ENCODE measurements around the gene GFPT2.
"Not testable (repeated sequence)": the region's sequence is repeated elsewhere in the genome, so short reads cannot be mapped to it uniquely, and the experiment has no call there.

Gene GFPT2

DNA sequence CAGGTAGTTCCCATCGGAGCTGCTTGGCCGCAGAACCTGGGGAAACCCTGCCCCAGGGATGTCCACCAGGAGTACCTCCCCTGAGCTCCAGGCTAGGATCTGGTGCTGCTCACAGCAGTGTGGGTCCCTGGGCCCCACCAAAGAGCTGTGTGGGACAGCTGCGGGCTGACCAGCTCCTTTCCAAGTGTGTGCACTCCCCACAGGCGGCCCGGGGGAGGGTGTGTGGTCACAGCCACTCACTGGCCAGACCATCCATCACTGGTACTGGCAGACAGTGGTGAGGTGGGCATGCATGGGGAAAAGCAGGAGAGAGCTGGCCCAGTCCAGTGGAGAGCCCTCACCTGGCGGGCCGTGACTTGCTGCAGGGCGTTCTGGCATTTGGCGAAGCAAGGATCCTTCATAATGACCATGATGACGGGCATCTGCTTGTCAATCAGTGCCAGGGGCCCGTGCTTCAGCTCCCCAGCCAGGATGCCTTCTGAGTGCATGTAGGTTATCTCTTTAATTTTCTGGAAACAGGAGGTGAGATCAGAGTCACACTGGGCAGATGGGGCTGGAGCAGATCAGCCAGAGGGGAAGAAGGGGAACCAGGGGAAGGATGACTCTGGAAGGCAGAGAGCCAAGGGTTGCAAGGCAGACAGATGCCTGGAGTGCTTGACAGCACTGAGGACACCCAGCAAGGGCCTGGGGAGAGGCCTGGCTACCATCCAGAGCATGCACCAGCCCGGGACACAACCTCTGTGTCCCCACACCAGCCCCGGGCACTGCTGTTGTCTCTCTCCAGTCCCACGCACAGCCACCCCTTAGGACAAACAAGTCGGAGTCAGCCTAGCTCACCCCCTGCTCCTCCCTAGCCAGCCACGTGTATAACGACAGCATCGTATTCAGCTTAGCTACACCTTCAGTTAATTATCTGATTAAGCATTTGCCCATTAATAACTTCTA lies 48.4 kb downstream of the GFPT2 start:
- DNase-seq (ENCODE audit: low spot score): no peak

DNA sequence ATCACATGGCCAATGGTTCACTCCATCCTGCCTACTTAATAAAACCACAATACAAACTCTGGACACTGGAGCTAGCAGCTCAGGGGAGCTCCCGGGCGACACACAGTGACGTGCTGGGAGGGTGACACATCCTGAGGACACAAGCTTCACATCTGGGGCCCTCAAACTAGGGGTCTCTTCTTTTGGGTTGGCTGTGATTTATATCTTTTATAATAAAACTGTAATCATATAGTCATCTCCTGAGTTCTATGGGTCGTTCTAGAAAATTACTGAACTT lies 49.2 kb downstream of the GFPT2 start:
- DNase-seq (ENCODE audit: low spot score): no peak

DNA sequence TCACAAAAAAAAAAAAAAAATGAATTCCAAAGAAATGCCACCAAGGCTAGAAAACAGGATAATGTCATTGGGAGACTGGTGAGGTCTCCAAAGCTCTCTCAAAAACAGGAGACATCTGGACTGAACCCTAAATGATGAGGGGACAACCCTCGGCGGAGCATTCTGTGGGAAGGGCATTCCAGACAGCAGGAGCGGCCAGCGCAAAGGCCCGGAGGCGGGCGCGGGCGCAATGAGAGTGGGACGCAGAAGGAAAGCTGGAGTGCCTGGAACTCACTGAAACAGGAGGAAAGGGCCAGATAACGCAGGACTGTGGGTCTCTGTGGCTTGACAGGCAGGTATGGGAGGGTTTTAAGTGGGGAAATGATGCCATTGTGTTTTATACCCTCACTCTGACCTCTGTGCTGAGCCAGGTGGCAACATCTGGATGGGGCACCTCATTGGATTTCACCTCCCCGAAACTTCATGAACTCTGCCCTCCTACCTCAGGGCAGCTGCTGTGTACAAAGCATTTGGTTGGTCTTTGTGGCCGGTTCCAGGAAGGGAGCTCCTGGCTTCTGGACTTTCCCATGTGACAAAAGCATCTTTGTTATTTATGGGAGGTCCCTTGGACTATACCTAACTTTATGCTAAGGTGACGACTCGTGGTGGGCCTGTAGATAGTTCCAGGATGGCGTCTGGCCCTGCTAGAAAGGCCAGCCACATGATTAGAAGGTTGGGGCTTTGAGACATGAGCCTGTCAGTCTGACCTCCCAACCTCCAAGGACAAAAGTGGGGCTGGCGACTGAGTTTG lies 49.7 kb downstream of the GFPT2 start:
- no peak for DNase-seq (ENCODE audit: low spot score)

DNA sequence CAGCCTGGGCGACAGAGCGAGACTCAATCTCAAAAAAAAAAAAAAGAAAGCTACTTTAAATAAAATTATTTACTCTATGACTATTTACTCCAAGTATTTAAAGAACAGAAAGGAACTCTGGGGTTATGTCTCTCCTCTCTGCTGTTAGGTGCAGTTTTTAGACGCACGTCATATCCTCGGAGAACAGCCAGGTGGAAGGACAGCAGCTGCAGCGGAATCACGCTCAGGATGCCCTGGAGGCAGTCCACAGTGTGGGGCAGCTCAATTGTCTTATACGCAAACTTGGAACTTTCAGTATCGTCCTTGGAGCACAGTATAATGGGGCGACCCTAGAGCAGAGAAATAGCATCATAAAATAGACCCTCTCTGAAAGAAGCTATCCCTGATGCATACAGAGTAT lies 50.9 kb downstream of the GFPT2 start:
- no peak for DNase-seq (ENCODE audit: low spot score)

DNA sequence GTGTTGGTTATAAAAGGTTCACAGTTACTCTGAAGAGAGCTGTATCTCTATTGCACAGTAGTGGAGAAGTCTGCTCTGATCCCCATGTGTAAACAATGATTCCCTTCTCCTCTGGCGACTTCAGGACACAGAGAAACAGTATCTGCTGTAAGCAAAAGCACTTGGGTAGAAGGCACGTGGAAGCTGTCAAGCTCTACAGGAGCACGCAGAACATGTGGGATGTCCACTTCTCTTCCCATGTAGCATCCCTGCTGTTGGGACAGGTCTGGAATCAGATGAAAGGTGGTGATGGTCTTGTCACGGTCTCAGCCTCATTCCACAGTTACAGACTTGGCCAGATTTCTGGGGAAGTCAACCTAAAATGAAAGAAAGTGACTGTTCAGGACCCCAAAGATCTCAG lies 51.9 kb downstream of the GFPT2 start:
- DNase-seq (ENCODE audit: low spot score): no peak

DNA sequence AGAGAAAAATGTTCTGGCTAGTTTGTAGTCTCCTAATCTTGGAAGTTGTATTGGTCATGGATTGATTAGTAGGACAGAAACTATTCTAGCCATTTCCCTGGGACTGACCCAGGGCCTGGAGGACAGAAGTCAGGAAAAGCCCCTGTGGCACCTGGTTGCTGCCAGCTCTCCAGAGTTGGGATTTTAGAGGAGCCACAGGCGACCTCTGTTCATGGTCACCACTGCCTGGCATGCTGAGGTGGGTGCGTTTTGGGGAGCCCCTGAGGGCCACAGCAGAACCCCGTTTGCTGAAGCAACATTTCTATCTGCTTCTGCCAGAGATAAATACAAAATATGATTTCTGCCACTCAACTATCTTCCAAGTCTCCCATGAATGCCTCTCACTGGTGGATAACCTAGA lies 53.6 kb downstream of the GFPT2 start:
- no peak for DNase-seq (ENCODE audit: low spot score)

DNA sequence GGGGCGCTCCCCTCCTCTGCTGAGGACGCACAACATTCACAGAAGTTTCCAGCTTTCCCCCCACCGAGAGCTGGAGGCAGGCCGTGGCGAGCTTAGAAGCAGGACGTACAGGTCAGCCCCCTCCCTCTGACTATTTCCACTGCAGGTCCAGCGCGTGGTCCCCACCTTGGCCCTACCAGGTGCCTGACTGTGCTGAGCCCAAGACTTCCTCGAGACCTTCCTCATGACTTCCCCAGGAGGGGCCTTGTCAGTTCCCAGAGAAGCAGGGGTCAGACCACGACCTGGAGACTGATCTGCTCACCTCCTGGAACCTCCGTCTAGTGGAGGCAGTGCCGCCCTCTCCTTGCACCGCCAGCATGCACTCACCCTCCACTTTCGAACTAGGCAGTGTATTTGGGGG lies 54.1 kb downstream of the GFPT2 start:
- not testable (repeated sequence) for DNase-seq (ENCODE audit: low spot score)

DNA sequence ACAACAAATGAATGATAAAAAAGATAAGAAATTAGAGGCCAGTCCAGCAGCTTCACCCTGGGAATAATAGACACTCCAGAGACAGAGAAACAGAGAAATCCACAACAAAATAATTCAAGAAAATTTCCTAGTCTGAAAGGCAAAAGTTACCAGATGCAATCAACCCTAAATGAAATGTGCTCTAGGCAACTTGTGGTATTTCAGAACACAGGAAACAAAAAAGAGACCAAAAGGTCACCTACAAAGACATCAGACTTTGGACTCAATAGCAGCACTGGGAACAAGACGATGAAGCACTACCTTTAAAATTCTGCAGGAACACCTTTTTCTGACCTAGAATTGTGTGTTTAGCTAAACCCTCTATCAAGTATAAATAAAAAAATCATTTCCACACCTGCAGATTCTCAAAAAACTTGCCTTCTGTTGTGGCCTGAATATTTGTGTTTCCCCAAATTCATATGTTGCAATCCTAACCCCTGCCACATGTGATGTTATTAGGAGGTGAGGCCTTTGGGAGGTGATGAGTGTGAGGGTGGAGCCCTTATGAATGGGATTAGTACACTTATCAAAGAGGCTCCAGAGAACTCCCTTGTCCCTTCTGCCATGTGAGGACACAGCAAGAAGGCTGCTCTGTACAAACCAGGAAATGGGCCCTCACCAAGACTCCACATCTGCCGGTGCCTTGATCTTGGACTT lies 55.4 kb downstream of the GFPT2 start:
- no peak for DNase-seq (ENCODE audit: low spot score)

DNA sequence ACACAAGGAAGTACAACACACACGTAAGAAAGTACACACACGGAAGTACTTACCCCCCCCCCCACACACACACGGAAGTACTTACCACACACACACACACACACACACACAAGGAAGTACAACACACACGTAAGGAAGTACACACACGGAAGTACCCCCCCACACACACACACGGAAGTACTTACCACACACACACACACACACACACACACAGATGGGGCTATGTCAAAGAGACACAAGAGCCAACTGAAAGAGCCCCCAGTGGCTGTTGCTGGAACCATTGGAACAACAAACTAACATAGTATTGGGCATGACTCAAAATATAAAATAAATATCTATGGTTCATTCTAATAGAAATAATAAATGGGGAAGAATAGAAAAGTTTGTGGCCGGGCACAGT lies 56.4 kb downstream of the GFPT2 start:
- no peak for DNase-seq (ENCODE audit: low spot score)

DNA sequence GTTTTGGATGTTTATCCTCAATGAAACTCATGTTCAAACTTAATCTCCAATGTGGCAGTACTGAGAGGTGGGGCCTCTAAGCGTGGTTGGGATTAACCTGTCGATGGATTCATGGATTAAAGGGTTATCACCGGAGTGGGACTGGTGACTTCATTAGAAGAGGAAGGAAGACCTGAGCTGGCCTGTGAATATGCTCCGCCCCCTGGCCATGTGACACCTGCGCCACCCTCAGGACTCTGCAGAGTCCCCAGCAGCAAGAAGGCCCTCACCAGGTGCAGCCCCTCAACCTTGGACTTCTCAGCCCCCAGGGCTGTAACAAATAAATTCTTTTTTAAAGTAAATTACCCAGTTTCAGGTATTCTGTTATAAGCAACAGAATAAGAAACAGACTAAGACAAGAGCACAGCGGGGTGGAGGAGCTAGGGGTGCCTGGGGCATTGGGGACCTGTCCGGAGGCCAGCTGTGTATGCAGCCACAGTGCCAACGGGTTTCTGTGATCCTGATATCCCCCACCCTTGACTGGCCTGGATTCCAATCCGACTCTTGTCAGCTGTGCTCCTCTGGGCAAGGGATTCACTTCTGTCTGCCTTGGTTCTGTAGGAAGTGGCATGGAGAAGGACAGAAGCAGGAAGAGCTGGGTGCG lies 58.1 kb downstream of the GFPT2 start:
- no peak for DNase-seq (ENCODE audit: low spot score)

DNA sequence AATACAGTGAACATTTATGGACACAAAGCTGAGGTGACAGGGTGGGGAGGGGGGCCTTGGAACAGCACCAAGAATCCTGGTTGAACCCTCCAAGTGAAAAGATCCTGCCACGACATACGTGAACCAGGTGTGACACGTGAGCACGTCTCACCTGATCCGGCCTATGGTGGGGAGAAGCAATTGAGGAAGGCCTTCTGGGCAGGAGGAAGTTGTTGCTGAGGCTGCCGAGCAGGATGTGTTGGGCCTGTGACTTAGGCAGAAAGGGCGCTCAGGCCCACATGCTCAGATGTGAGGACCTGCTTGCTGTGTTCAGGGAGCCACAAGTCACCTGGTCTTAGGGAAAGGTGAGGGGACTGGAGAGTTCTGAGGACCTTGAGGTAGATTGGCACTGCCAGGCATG lies 58.7 kb downstream of the GFPT2 start:
- DNase-seq (ENCODE audit: low spot score): no peak

DNA sequence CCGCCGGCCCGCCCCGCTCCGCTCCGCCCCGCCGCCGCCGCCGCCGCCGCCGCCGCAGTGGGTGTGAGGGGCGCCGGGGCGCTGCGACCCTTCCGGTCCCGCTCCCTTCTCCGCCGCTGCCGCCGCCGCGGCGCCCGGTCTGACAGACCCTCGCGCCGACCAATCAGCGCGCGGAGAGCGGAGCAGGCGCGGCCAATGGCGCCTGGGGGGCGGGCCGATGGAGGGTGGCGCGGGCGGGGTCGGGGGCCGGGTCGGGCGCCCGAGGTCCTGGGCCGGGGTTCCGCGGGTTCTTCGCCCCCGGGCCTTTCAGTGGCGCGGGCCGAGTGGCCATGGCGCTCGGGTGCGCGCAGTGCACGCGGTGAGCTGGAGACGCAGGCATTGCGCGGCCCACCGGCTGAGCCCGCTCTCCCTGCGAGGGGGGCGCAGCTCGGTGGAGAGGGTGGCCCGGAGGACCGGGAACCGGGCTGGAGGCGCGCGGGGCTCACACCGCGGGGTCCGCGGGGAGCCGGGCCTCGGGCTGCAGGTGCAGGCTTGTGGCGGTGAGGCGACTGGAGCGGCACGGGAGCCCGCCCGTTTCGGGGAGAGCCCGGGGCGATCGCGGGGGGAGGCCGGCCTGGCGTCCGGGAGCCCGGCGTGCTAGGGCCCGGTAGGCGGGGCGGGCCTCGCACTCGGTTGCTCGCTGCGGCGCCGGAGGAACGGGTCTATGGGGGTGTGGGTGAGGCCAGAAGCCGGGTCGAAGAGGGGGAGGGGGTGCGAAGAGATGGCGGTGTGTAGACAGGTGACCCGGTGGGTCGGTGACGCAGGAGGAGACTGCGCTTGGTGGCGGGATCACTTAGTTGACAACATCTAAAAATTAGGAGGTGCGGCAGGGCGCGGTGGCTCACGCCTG lies 60.9 kb downstream of the GFPT2 start, which contains the start of gene MAPK9:
MAPK9 (minus strand) TSS at position 141 of the 889 bp plus-strand sequence. CDS start 11,522 bp downstream, outside the sequence.
- DNase-seq (ENCODE audit: low spot score): peak; percentile 82

DNA sequence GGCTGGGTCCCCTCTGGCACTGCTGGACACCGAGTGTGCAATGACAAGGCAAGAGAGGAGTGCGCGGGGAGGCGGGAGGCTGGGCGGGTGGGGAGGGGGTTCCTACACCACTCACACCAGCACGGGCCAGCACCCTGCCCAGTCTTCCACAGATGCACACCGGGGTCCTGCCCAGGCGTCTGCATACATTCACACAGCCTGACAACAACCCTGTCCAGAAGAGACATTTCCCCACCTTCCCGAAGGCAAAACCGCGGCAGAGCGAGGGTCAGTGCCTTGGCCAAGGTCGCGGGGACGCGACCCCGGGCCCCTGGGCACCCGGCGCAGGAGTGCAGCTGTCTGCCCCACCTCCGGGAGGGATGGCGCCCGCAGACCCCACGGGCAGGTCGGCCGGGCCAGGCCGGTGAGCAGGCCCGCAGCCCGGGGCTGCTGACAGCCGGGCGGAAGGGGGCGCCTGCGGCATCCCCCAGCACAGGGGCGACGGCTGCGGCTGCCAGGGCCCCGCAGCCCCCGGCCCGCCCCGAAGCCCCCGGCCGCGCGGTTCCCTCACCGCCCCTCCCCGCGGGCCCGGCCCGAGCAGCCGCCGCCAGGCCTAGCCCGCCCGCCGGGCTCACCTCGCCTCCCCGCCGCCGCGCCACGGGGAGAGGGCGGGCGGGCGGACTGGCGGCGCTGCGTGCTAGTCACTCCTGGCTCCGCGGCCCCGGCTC lies 61.7 kb downstream of the GFPT2 start:
- no peak for DNase-seq (ENCODE audit: low spot score)

DNA sequence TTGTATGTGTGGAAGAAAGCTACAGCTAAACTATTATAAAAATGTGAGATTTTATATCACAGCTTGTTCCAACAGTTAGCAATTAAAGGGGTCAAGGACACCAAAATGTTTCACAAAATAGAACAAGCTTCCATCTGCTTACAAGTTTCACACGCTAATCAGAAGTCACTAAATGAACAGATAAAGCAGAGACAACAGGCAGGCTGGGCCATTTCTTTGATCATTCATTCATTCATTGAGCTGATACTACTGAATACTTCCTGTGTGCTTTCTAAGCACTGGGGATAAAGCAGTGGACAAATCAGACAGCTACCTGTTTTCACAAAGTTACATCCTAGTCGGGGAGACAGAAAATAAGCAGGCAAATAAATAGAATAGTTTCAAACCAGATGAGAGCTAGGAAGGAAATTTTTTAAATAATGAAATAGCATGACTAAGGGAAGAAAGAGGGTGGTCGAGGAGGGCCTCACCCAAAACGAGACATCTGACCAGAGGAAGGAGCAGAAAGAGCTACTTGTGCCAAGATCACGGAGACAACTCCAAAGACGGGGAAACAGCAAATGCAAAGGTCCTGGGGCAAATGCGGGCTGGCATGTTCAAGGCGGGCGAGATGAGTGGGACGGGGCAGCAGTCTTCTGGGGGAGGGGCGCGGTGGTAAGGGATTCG lies 62.4 kb downstream of the GFPT2 start:
- no peak for DNase-seq (ENCODE audit: low spot score)

DNA sequence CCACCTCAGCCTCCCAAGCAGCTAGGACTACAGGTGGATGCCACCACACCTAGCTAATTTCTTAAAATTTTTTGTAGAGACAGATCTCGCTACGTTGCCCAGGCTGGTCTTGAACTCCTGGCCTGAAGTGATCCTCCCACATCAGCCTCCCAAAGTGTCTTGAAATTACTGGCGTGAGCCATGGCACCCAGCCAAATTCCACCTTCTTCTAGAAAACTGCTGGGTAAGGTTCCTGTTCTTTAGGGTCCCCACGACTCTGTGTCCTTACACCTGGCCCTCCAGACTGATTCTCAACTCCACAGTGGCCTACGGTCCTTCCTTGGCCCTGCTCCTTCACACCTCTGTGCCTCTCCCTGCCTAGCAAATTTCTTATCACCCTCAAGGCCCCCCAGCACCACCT lies 63.2 kb downstream of the GFPT2 start:
- DNase-seq (ENCODE audit: low spot score): no peak

DNA sequence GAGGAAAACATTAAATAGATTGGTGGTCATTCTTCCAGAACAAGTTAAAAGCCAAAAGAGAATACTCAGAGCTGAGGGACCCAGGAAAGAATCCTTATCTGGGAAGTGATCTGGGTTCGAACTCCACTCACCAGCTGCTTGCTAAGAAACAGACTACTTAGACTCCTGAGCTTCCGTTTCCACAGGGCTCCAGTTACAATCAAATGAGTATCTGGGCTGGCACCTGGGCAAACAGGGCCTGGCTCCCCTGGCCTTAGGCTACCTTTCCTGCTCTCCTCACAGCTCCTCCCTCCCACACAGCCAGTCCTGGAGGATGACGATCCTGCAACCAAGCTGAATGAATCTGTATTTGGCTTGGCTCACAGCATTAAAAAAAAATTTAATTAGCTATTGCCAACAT lies 63.7 kb downstream of the GFPT2 start:
- no peak for DNase-seq (ENCODE audit: low spot score)

DNA sequence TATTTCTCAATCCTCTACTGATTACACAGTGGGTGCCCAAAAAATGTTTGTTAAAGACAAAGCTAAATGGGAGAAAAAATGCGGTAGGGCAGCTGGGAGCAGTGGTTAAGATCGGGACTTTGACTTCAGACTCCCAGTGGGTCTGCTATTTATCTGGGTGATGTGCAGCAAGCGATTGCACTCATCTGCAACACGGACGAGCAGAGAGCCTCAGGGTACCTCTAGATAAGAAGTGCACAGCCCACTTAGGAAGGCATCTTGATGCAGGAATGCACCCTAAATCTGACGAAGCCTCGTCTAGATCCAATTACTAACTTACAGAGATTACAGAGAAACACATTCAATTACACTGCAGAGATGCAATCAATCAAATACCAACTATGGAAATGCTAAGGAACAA lies 65.3 kb downstream of the GFPT2 start:
- no peak for DNase-seq (ENCODE audit: low spot score)

DNA sequence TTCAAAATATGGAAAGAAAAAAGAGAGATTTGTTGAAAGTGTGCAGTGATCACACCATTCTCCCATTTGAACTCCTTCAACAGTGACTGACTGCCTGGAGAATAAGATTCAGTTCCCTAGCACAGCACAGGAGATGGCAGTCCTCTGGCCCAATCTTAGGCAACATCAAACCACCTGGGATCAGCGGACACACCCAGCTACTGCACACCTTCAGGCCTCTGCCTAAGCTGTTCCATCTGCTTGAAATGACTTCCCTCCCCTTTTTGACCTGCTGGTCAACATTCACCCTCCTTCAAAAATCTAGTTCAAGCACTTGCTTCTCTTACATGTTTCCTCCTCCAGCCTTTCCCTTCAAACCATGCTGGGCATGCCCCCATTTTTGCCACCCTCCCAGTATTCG lies 65.7 kb downstream of the GFPT2 start:
- no peak for DNase-seq (ENCODE audit: low spot score)

DNA sequence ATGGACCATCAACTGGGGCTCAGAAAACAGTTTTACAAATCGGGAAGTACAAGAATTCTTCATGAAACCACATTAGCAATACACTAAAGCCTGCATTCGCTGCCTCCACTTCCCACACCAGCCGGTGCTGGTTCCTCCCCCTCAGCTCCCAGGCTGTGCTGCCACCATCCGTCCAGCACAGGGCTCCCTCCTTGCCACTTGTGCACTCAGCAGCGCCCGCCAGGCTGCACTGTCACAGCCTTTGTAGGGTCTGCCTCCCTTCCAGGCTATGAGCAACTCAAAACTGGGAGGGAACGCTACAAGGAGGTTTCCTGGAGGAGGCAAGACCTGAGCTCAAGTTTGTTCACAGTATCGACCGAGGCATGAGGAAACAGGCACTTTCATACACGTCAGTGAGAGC lies 69.0 kb downstream of the GFPT2 start:
- DNase-seq (ENCODE audit: low spot score): no peak

DNA sequence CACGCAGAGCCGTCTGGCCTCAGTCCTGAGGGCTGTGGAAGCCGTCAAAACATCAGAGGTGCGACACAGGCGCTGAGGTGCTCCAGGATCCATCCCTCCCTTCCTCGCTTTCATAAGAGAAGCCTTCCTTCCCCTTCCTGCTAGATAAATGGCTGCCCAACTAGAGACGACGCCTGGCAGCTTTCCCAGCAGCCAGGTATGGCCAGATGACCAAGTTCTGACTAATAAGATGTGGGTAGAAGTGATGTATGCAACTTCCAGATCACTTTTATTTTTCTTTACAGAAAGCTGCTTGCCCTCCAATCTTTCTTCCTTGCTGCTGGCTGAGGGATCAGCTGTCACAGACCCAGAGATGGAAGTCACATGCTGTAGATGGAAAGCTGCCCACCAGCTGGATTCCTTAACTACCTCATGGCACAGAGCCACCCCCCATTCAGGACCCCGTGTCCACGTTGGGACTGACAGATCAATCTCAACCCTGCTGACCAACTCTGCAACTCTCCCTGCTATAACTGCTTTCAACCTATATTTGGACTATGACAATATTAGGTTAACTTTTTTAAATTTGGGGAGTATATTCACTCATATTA lies 70.0 kb downstream of the GFPT2 start:
- no peak for DNase-seq (ENCODE audit: low spot score)
